Gastrocnemius medialis (tissue), 4 donors: ENCODE measurements around the gene EXOC3L4.

Experiments
- POLR2A ChIP-seq, 2 donors: fragments of 450-650 bp; IDR thresholded peaks; one replicate each; pipeline ENCODE4 v1.6.1; 2017; ENCODE audit warnings: antibody characterized with exemption in 2 of 2, mild to moderate bottlenecking in 2 of 2, moderate library complexity in 2 of 2
- TF ChIP-seq, protein P1 (sequence below), 5 experiments: fragments of 450-650 bp in 3 of 5; fragments of 200-600 bp in 2 of 5; sonication (generic) in 2 of 5; IDR thresholded peaks in 4 of 5; conservative IDR thresholded peaks in 1 of 5; 1 replicate in 4 of 5; 2 replicates in 1 of 5; pipeline ENCODE4 v1.5.1; 2016 to 2019; ENCODE audit warnings: antibody characterized with exemption in 5 of 5, mild to moderate bottlenecking in 3 of 5, moderate library complexity in 3 of 5

GRCh38 chr14:103052407-103052806 lies 42.1 kb upstream of the EXOC3L4 start:
- TF ChIP-seq, protein P1, sequence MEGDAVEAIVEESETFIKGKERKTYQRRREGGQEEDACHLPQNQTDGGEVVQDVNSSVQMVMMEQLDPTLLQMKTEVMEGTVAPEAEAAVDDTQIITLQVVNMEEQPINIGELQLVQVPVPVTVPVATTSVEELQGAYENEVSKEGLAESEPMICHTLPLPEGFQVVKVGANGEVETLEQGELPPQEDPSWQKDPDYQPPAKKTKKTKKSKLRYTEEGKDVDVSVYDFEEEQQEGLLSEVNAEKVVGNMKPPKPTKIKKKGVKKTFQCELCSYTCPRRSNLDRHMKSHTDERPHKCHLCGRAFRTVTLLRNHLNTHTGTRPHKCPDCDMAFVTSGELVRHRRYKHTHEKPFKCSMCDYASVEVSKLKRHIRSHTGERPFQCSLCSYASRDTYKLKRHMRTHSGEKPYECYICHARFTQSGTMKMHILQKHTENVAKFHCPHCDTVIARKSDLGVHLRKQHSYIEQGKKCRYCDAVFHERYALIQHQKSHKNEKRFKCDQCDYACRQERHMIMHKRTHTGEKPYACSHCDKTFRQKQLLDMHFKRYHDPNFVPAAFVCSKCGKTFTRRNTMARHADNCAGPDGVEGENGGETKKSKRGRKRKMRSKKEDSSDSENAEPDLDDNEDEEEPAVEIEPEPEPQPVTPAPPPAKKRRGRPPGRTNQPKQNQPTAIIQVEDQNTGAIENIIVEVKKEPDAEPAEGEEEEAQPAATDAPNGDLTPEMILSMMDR (IDR thresholded peaks at IDR 0.05 in 4 of 5, conservative IDR thresholded peaks at IDR 0.05 in 1 of 5) = no peak
- TF ChIP-seq POLR2A (IDR thresholded peaks at IDR 0.05) = no peak
